ENCODE results near the gene FCGR3A.
"Not testable (repeated sequence)": the region's sequence is repeated elsewhere in the genome, so short reads cannot be mapped to it uniquely, and the experiment has no call there.

The FCGR3A gene

GRCh38 chr1:161549652-161550051, at the start of gene FCGR3A:
Gene FCGR3A (minus strand): TSS chr1:161549818. CDS start chr1:161549736, 82 bp downstream.
- DNase-seq, result no peak

GRCh38 chr1:161597077-161597476, 47.5 kb upstream of the FCGR3A start:
- DNase-seq, result not testable (repeated sequence)

DNA sequence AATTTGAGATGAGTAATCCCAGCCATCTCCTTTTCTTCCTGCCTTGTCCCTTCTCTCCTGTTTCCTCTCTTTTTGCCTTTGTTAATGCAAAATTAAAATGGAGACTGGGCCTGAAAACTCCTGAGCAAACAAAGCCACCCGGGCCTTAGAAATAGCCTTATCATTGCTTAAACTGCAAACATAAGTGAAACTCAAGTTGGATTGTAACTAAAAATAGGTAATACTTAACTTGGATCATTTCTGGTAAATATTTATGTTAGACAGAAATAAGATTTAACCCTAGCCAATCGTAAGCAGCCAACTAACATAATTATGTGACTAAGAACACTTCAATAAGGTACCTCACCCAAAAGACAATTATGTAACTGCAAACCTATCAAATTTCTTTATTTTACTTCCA, 46.0 kb upstream of the FCGR3A start:
- not testable (repeated sequence) for DNase-seq

- not testable (repeated sequence) for DNase-seq
These were observed 45.6 kb upstream of the FCGR3A start for GRCh38 chr1:161595173-161595572.

DNA sequence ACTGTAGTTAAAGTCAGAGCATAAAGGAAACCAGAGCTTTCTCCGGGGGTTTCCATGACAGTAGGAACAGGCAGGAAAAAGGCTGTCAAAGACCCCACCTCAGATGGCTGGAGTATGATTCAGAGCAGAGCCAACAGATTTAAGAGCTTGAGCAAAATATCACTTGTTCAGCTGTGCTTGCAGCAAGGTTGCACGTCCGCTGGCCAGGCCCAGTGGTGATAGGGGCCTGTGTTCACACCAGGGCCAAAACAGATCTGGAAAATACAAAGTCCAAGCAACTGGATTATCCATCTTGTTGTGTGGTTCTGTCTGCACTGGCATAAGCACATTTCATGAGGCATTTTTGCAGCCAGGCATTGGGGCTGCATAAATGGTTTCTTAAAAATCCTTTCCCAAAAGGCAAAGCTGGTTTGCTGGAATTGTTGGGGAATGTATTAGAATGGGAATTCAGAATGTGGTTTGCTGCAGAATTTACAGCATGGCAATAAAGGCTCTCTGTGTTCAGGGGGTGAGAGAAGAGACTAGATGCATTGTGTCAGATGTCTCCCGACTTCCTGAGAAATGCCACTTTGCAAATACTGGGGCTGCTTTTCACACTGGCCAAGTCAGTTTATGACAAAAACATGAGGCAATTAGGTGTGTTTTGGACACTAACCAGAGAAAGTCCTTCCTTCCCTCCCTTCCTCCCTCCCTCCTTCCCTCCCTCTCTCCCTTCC, 44.8 kb upstream of the FCGR3A start:
- DNase-seq, result not testable (repeated sequence)

GRCh38 chr1:161593092-161593755, 43.6 kb upstream of the FCGR3A start:
- DNase-seq, result not testable (repeated sequence)

DNA sequence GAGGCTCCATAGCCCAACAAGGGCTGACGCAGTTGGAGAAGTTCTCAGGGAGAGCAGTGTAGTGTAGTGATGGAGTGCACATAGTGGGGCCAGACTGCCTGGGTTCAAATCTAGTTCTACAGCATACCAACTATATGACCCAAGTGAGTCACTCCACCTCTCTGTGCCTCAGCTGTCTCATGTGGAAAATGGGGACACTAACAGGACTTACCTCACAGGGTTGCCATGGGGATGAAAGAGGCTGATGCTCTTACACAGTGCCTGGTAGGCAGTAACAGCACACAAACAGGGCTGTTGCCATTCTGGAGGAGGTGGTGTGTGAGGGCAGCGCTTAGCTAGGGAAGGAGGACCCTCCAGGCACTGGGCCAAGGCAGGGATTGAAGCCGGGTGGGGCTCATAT, 43.0 kb upstream of the FCGR3A start:
- not testable (repeated sequence) for DNase-seq

GRCh38 chr1:161589920-161590319, 40.3 kb upstream of the FCGR3A start:
- DNase-seq, result not testable (repeated sequence)

GRCh38 chr1:161589365-161589764, 39.7 kb upstream of the FCGR3A start:
- DNase-seq, result not testable (repeated sequence)

- DNase-seq, result not testable (repeated sequence)
These were observed 39.0 kb upstream of the FCGR3A start for GRCh38 chr1:161588596-161588995.

- not testable (repeated sequence) for DNase-seq
These were observed 33.3 kb upstream of the FCGR3A start for GRCh38 chr1:161582882-161583281.

GRCh38 chr1:161580879-161581537, 31.4 kb upstream of the FCGR3A start:
- not testable (repeated sequence) for DNase-seq

- DNase-seq, result not testable (repeated sequence)
These were observed 30.4 kb upstream of the FCGR3A start for GRCh38 chr1:161579856-161580507.

DNA sequence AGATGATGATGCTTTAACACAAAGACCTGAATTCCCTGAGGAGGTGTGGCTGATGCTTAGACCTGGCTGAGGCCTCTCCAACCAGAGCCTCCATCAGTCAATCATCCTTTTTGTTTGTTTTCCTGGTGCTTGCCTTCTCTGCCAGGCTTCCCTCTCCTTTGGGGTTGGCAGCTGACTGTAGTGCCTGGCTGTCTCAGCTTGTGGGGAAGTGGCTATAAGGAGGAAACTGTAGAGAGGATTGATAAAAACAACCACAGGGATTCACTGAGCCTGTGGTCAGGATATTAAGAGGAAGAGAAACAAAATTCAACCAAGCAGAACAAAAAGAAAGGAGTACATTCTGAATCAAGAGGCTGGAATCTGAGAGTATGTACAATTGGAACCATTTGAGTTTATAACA, 27.1 kb upstream of the FCGR3A start:
- not testable (repeated sequence) for DNase-seq

- DNase-seq, result not testable (repeated sequence)
These were observed 22.1 kb upstream of the FCGR3A start for GRCh38 chr1:161571703-161572102.

- not testable (repeated sequence) for DNase-seq
These were observed 17.0 kb upstream of the FCGR3A start for GRCh38 chr1:161566602-161566960.

DNA sequence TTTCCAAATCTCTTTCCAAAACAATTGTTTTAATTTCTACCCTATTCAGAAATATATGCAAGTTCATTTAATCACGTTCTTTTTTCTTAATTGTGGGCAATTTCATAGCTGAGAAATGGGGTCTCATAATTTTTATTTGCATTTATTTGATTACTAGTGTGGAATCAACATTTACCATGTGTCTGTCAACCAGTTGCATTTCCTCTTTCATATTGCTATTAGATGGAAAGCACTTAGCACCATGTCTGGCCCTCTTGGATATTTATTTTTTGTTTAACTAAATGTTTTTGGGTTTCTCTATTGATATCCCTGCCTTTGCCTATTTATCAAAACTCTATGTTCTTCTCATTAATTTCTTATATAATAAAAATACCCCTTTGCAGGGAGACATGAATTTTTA, 13.9 kb upstream of the FCGR3A start:
- not testable (repeated sequence) for DNase-seq

DNA sequence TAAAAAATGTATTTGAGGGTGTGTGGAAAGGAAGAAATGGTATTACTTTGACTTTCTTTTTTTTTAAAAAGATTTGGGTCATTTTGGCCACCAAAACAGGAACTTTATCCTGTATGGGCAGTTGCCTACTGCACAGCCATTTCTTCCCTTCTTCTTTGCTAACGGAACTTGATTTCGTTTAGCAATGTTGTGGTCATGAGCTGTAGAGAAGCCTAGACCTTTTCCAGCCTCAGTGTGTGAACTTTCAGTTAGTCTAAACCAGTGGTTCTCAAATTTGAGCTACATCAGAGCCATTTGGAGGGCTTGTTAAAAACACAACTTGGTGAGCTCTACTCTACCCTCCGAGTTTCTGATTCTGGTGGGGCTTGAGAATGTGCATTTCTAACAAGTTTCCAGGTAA, 12.8 kb upstream of the FCGR3A start:
- DNase-seq, result not testable (repeated sequence)

- not testable (repeated sequence) for DNase-seq
These were observed 11.5 kb upstream of the FCGR3A start for GRCh38 chr1:161560960-161561715.

- not testable (repeated sequence) for DNase-seq
These were observed 8.2 kb upstream of the FCGR3A start for GRCh38 chr1:161557506-161558450.

DNA sequence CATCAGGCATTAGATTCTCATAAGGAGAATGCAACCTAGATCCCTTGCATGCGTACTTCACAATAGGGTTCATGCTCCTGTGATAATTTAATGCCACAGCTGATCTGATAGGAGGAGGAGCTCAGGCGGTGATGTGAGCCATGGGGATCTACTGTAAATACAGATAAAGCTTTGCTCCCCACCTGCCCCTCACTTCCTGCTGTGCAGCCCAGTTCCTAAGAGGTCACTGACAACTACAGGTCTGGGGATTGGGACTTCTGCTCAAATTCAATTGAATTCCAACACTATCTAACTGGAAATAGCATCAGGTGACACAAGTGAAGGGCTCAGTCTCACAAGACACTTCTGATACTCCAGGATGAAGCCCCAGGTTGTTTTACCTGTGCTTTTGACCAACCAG, 7.4 kb upstream of the FCGR3A start:
- not testable (repeated sequence) for DNase-seq

Measured in NCI-H1092 (cell line).